RKO (cell line): Measurements from ENCODE around the gene GPR146.

Source experiments
- DNase-seq: peaks from one replicate; pipeline ENCODE4 v3.0.0-alpha.2; 2016; ENCODE audit warnings: low spot score

Gene GPR146

DNA sequence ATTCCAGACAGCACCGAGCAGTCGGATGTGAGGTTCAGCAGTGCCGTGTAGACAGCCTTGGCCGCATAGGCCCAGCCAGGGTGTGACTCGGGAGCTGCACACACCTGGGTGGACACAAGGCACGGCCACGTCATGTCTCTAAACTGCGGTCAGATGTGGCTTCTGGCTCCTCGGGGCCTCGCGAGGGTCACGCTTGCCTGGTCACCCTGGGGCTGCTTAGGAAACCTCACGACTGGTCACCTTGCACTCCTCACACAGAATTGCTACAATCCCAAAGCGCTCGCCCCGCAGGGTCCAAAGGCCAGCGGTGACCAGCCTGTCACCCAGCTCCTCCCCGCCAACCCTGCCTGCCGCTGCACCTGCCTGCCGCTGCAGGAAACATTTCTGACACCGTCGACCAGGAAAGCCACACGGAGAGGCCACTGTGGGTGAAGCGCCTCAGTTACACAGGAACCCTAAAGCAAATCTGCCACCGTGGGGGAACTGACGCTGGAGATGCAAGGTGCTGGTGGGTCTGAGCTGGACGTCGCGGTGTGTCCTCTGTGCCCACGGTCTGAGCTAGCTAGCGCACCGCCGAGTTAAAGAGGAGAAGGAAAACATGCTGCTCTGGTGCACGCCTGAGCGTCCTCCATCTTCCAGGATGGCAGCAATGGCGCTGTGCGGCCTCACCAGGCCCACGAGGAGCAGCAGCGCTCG lies 48.6 kb downstream of the GPR146 start:
- DNase-seq: no peak

- DNase-seq: no peak
Measured at GRCh38 chr7:1093502-1093843, 49.1 kb downstream of the GPR146 start.

DNA sequence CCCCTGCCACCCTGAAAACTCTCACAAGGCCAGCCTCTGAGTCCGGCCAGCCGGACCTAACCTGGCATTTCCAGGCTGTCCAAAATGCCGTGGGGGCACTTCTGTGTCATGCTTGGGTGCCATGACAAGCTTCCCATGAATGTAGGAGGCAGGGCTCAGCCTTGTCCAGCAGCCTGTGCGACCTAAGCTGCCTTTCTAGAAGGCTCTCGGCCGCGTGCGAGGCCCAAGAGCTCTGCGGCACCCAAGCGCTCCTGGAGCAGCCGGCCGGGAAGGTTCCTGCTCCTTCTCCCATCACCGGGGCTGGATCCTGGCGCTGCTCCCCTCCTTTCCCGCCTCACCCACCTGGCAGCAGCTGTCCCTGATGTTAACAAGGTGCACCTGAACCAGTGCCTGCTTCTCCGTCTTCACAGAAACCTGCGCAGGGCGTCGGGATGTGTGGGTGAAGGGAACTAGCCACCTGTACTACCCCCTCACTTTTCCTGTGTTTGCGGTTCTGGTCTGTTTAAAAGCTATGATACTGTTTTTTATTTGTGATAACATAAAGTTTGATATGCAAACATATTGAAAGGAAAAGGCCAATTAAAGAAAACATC lies 49.7 kb downstream of the GPR146 start:
- no peak for DNase-seq

GRCh38 chr7:1094870-1095269 lies 50.5 kb downstream of the GPR146 start:
- no peak for DNase-seq

DNA sequence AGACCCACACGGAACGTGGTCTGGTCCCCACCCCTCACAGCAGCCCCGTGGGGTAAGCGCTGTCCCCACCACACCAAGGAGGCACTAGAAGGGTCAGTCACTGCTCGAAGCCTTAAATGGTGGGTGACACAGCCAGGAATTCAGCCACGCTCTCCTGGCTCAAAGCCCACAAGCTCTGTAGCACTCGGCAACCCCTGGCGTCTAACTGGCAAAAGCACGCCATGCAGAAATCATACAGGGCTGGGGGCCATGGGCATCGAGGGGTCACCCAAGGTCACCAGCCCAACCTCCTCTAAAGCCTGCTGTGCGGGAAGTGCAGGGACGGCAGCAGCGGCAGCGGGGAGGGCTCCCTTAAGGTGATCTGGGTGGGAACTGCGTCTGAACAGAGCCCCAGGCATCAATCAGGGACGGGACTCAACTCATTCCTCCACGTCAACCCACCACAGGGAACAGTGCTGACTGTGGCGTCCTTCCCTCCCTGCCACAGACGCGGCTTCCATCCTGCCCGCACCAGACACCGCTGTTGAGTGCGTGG lies 51.3 kb downstream of the GPR146 start:
- DNase-seq: no peak

GRCh38 chr7:1096156-1097119 lies 52.1 kb downstream of the GPR146 start:
- no peak for DNase-seq

DNA sequence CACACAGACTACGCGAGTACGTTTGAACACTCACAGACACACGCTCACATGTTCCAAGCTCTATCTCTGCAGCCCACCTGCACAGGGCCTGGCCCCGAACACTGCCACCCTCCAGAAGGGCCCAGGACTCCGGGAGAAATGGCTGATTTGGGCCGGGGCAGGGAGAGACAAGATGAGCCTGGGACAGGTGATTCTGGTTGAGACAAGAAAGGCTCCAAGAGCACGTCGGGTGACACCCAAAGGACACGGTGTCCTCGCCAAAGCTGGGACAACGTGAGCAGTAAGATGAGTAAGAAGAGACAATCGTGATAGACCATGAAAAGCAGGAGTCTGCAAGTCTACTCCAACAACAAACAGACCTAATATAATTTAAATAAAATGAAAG lies 52.8 kb downstream of the GPR146 start:
- DNase-seq: no peak

DNA sequence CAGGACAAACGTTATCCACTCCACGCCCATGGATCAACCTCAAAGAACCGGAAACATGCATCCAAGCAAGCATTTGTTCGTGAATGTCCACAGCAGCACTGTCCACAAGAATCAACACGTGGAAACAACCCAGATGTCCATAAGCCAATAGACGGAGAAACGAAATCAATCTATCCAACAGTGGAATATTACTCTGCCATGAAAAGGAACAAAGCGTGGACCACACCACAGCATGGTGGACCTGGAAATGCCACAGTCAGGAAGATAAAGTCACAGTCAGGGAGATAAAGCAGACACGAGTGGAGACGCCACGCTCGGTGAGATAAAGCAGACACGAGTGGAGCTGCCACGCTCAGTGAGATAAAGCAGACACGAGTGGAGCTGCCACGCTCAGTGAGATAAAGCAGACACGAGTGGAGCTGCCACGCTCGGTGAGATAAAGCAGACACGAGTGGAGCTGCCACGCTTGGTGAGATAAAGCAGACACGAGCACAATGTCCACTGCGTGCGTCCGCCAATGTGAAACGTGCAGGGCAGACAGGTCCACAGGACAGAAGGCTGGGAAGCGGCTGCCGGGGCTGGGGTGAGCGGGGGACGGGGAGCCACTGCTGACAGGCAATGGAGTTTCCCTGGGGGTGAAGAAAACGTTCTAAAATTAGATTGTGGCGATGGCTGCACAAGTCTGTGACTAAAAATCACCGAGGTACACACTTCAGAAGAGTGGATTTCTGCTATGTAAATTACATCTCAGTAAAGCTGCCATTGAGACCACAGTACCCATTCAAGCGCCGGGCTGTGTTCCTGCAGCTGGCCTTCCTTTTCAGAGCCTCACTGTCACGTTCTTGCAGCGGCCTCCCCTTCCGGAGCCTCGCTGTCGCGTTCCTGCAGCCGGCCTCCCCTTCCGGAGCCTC lies 54.2 kb downstream of the GPR146 start:
- DNase-seq: no peak

DNA sequence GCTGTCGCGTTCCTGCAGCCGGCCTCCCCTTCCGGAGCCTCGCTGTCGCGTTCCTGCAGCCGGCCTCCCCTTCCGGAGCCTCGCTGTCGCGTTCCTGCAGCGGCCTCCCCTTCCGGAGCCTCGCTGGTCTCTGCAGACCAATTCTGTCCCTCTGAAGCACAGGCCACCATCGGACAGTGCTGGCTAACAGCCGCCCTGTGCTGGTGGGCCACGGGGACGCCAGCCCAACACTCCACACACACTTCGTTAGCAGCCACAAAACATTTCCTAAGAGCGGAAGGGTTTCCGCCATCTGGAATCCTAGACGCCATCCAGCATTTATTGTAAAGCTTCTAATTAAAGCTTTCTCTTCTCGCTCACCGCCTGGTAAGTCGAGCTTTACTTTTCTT lies 54.8 kb downstream of the GPR146 start:
- DNase-seq: no peak

- DNase-seq: no peak
Measured at GRCh38 chr7:1099637-1100036, 55.3 kb downstream of the GPR146 start.

DNA sequence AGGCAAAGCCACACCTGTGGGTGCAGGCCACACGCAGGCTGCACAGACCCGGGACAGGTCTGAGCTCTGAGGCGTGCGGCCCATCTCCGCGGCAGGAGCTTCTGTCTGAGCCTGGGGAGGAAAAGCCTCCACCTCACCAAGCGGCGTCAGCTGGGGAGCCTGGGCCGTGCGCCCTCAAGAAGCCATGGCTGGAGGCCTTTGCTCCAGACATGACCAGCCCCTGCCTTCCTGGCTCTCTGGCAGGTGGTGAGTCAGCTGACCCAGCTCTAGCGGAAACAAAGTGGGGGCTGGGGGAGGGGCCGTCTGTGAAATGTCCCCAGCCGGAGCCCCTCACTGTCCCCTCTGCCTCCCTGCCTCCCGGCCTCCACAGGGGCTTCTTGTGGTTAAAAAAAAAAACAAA lies 56.0 kb downstream of the GPR146 start:
- DNase-seq: no peak

DNA sequence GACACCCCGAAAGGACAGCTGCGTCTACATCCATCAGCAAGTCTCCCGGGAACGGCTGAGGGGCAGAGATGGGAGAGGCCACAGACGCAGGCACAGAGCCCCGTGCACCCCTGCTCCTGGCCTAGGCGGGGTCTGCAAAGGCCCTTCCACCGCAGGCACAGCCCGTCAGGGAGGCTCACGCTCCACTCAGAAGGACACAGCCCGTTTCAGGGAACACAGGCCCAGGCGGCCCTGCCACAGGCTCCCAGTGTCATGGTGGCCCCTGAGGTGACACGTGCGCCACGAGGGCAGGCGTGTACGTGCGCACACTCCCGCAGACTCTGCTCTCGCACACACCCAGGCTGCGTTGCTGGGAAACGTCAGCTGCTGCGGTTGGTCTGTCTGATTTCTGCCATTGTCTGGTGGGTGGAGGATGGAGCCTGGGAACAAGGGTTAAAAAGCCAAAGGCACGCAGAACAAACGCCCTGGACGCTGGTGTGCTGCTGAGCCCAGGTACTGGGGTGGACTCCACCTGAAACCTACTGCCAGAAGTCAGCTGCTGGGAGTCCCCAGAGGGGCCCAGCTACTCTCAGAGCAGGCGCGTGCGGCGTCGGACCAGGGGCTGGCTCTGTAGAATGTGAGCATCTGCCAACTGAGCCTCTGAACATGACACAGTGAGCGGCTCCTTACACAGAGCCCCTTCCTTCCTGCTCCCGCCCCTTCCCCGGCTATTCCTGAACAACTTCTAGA lies 56.7 kb downstream of the GPR146 start:
- no peak for DNase-seq

GRCh38 chr7:1101563-1102431 lies 57.5 kb downstream of the GPR146 start:
- DNase-seq: no peak

GRCh38 chr7:1103009-1103788 lies 58.9 kb downstream of the GPR146 start:
- no peak for DNase-seq

GRCh38 chr7:1103789-1104515 lies 59.6 kb downstream of the GPR146 start:
- DNase-seq: no peak

GRCh38 chr7:1104516-1105179 lies 60.3 kb downstream of the GPR146 start:
- no peak for DNase-seq

DNA sequence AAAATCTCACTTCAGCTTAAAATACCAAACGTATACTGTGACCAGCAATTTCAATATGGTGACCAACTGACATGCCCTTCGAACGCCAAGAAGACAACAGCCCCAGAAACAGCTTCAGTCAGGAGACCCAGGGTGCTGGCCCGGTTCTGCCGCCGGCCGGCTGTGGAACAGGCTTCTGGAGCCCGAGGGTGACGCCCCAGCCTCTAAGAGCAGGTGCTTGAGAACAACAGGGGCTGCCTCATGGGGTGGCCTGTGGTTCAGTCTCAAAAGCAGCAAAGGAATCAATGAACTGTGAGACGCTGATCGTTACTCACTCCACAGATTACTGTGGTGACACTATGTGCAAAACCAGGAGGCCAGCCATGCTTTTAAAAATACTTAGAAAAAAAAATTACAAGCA lies 60.8 kb downstream of the GPR146 start:
- no peak for DNase-seq
